ENCODE results near the gene CRHR1.

- TF ChIP-seq POLR2AphosphoS5 (IDR thresholded peaks at IDR 0.05; ENCODE audit: low read depth, low read length) (no peak), SPI1 (IDR thresholded peaks at IDR 0.05; ENCODE audit: low read depth, low read length) (no peak), TAF1 (IDR thresholded peaks at IDR 0.05; ENCODE audit: low read depth, low read length) (no peak), POLR2A (IDR thresholded peaks at IDR 0.05; ENCODE audit: low read depth, low read length) (no peak), POU2F2 (IDR thresholded peaks at IDR 0.05; ENCODE audit: low read depth, low read length) (no peak)
Measured at GRCh38 chr17:45846646-45847045, 62.5 kb downstream of the CRHR1 start.
